ENCODE results near the gene CHD6. TPM values are rescaled to one million over a fixed set of nuclear protein-coding genes. Genes with fewer than 3 reads are reported as not detected.

CHD6 gene
- total RNA-seq, 1 donor from 2014 or later: 42.4 TPM

- peak in 1 of 2 donors; percentile 53 for DNase-seq (ENCODE audit: low spot score in 2 of 2)
Measured at GRCh38 chr20:41361757-41362747, 256.1 kb downstream of the CHD6 start.

GRCh38 chr20:41360831-41361756, 257.1 kb downstream of the CHD6 start:
- DNase-seq (ENCODE audit: low spot score in 2 of 2) (no peak), FAIRE-seq (no peak)

More at GRCh38 chr20:41361757-41362747, 256.1 kb downstream of the CHD6 start:
- FAIRE-seq: no peak

GRCh38 chr20:41359541-41360011, 258.6 kb downstream of the CHD6 start:
- DNase-seq (ENCODE audit: low spot score in 2 of 2) (no peak), FAIRE-seq (no peak)

- DNase-seq (ENCODE audit: low spot score in 2 of 2): no peak
- no peak for FAIRE-seq
Measured at GRCh38 chr20:41358717-41359116, 259.5 kb downstream of the CHD6 start.

- no peak for FAIRE-seq
- no peak for DNase-seq (ENCODE audit: low spot score in 2 of 2)
Measured at GRCh38 chr20:41358230-41358629, 259.9 kb downstream of the CHD6 start.

- DNase-seq (ENCODE audit: low spot score in 2 of 2) (no peak), FAIRE-seq (no peak)
Measured at GRCh38 chr20:41357424-41358163, 260.6 kb downstream of the CHD6 start.

- no peak for DNase-seq (ENCODE audit: low spot score in 2 of 2)
- no peak for FAIRE-seq
Measured at GRCh38 chr20:41356951-41357350, 261.2 kb downstream of the CHD6 start.

GRCh38 chr20:41355598-41356203, 262.5 kb downstream of the CHD6 start:
- no peak for FAIRE-seq
- DNase-seq (ENCODE audit: low spot score in 2 of 2): no peak

- no peak for DNase-seq (ENCODE audit: low spot score in 2 of 2)
- FAIRE-seq: no peak
Measured at GRCh38 chr20:41355192-41355591, 263.0 kb downstream of the CHD6 start.

- DNase-seq (ENCODE audit: low spot score in 2 of 2) (no peak), FAIRE-seq (no peak)
Measured at GRCh38 chr20:41353530-41353929, 264.6 kb downstream of the CHD6 start.

- FAIRE-seq: no peak
- no peak for DNase-seq (ENCODE audit: low spot score in 2 of 2)
Measured at GRCh38 chr20:41352666-41353065, 265.5 kb downstream of the CHD6 start.

GRCh38 chr20:41352106-41352505, 266.1 kb downstream of the CHD6 start:
- DNase-seq (ENCODE audit: low spot score in 2 of 2) (no peak), FAIRE-seq (no peak)

Measured in frontal cortex (tissue), 4 donors.